ENCODE measurements around the gene SULF2. TPM values are rescaled to one million over a fixed set of nuclear protein-coding genes. Genes with fewer than 3 reads are reported as not detected.

Gene SULF2
- total RNA-seq, 1 donor from 2014 or later = 94.5 TPM

GRCh38 chr20:47754946-47755652, 30.2 kb downstream of the SULF2 start:
- Mint-ChIP-seq H3K4me3 (ENCODE audit: low read depth) (no peak overlapping the region), H3K4me1 (ENCODE audit: low read depth) (peaks cover 11% of the 10 kb centered on the region), H3K27ac (no peak overlapping the region), H3K36me3 (ENCODE audit: insufficient read depth) (peaks cover 15% of the 10 kb centered on the region), H3K27me3 (no peaks in the 10 kb centered on the region), H3K9me3 (ENCODE audit: low read depth) (no peaks in the 10 kb centered on the region)
- no peak for DNase-seq (ENCODE audit: low spot score, unreplicated experiment)
- TF ChIP-seq, protein P1, sequence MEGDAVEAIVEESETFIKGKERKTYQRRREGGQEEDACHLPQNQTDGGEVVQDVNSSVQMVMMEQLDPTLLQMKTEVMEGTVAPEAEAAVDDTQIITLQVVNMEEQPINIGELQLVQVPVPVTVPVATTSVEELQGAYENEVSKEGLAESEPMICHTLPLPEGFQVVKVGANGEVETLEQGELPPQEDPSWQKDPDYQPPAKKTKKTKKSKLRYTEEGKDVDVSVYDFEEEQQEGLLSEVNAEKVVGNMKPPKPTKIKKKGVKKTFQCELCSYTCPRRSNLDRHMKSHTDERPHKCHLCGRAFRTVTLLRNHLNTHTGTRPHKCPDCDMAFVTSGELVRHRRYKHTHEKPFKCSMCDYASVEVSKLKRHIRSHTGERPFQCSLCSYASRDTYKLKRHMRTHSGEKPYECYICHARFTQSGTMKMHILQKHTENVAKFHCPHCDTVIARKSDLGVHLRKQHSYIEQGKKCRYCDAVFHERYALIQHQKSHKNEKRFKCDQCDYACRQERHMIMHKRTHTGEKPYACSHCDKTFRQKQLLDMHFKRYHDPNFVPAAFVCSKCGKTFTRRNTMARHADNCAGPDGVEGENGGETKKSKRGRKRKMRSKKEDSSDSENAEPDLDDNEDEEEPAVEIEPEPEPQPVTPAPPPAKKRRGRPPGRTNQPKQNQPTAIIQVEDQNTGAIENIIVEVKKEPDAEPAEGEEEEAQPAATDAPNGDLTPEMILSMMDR (IDR thresholded peaks at IDR 0.05; ENCODE audit: unreplicated experiment) = no peak

GRCh38 chr20:47754388-47754715, 30.9 kb downstream of the SULF2 start:
- Mint-ChIP-seq H3K27ac (no peak overlapping the region), H3K4me3 (ENCODE audit: low read depth) (no peak overlapping the region), H3K27me3 (no peaks in the 10 kb centered on the region), H3K36me3 (ENCODE audit: insufficient read depth) (peaks cover 15% of the 10 kb centered on the region), H3K4me1 (ENCODE audit: low read depth) (peaks cover 16% of the 10 kb centered on the region), H3K9me3 (ENCODE audit: low read depth) (no peaks in the 10 kb centered on the region)
- TF ChIP-seq, protein P1 (IDR thresholded peaks at IDR 0.05; ENCODE audit: unreplicated experiment) = no peak
- DNase-seq (ENCODE audit: low spot score, unreplicated experiment) = no peak

GRCh38 chr20:47753576-47754387, 31.5 kb downstream of the SULF2 start:
- Mint-ChIP-seq H3K9me3 (ENCODE audit: low read depth) (no peaks in the 10 kb centered on the region), H3K27me3 (no peaks in the 10 kb centered on the region), H3K4me3 (ENCODE audit: low read depth) (no peak overlapping the region), H3K27ac (no peak overlapping the region), H3K4me1 (ENCODE audit: low read depth) (peaks cover 16% of the 10 kb centered on the region), H3K36me3 (ENCODE audit: insufficient read depth) (peaks cover 16% of the 10 kb centered on the region)
- TF ChIP-seq, protein P1 (IDR thresholded peaks at IDR 0.05; ENCODE audit: unreplicated experiment) = no peak
- no peak for DNase-seq (ENCODE audit: low spot score, unreplicated experiment)

GRCh38 chr20:47751449-47751848, 33.8 kb downstream of the SULF2 start:
- H3K4me3 Mint-ChIP-seq (ENCODE audit: low read depth) = no peak overlapping the region
- peaks cover 20% of the 10 kb centered on the region for H3K36me3 Mint-ChIP-seq (ENCODE audit: insufficient read depth)
- DNase-seq (ENCODE audit: low spot score, unreplicated experiment) = no peak
- peaks cover 9% of the 10 kb centered on the region for H3K4me1 Mint-ChIP-seq (ENCODE audit: low read depth)
- H3K9me3 Mint-ChIP-seq (ENCODE audit: low read depth) = no peaks in the 10 kb centered on the region
- TF ChIP-seq, protein P1 (IDR thresholded peaks at IDR 0.05; ENCODE audit: unreplicated experiment) = no peak
- no peaks in the 10 kb centered on the region for H3K27me3 Mint-ChIP-seq
- H3K27ac Mint-ChIP-seq = no peak overlapping the region

DNA sequence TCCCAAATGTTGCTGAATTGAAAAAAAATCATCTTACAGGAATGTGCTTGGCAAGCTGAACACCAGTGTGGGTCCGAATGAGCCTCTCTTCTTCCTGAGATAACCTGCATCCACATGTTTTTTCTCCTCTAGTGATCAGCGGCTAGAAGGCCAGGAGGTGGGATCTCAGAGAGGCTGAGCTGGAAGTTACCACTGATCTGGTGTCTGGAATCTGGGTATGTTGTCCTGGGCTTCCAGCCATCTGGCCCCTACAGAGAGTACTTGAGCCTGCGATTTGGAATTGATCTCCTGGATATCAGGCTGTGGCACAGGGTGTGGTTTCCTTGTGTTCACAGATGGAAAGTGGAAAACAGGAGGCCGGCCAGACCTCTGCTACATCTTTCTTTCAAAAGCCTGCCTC, 35.9 kb downstream of the SULF2 start:
- no peaks in the 10 kb centered on the region for H3K27me3 Mint-ChIP-seq
- TF ChIP-seq, protein P1 (IDR thresholded peaks at IDR 0.05; ENCODE audit: unreplicated experiment) = no peak
- no peak overlapping the region for H3K4me3 Mint-ChIP-seq (ENCODE audit: low read depth)
- no peak for DNase-seq (ENCODE audit: low spot score, unreplicated experiment)
- H3K36me3 Mint-ChIP-seq (ENCODE audit: insufficient read depth) = peaks cover 13% of the 10 kb centered on the region
- H3K9me3 Mint-ChIP-seq (ENCODE audit: low read depth) = no peaks in the 10 kb centered on the region
- peaks cover 9% of the 10 kb centered on the region for H3K4me1 Mint-ChIP-seq (ENCODE audit: low read depth)
- peak overlapping the region; percentile 11 for H3K27ac Mint-ChIP-seq
